Muscle of back (tissue), 11 donors: ENCODE data around the gene TMPRSS15. TPM values are rescaled to one million over a fixed set of nuclear protein-coding genes. Genes with fewer than 3 reads are reported as not detected.

Experiments
- DNase-seq, 3 donors: peaks; one replicate each; pipeline versions ENCODE4 v3.0.0 to v3.0.0-alpha.2; 2013
- polyA plus RNA-seq, 10 donors: library from polyadenylated mRNA; unstranded; fragments of 120-200 nt; gene quantifications; one replicate each; pipeline ENCODE4 v1.2.1, GENCODE V29; 2013; ENCODE audit not compliant: insufficient read length in 10 of 10

The TMPRSS15 gene
- polyA plus RNA-seq, 10 donors: 0.54 to 1.6 (median 0.69) TPM

GRCh38 chr21:18350216-18350615 is 53.4 kb downstream of the TMPRSS15 start:
- peak in 1 of 3 donors; percentile 30 for DNase-seq

- DNase-seq: no peak
These were observed 54.1 kb downstream of the TMPRSS15 start for GRCh38 chr21:18349468-18349867.

- peak in 1 of 3 donors; percentile 27 for DNase-seq
These were observed 63.1 kb downstream of the TMPRSS15 start for GRCh38 chr21:18340387-18340942.

- no peak for DNase-seq
These were observed 67.8 kb downstream of the TMPRSS15 start for GRCh38 chr21:18335651-18336236.

- peak in 1 of 3 donors; percentile 8 for DNase-seq
These were observed 69.5 kb downstream of the TMPRSS15 start for GRCh38 chr21:18334066-18334465.

GRCh38 chr21:18318156-18318555 is 85.4 kb downstream of the TMPRSS15 start:
- no peak for DNase-seq

- no peak for DNase-seq
These were observed 105.4 kb downstream of the TMPRSS15 start for GRCh38 chr21:18298228-18298627.

- DNase-seq: no peak
These were observed 109.5 kb downstream of the TMPRSS15 start for GRCh38 chr21:18294100-18294499.

GRCh38 chr21:18289876-18290275 is 113.7 kb downstream of the TMPRSS15 start:
- no peak for DNase-seq

- DNase-seq: no peak
These were observed 118.2 kb downstream of the TMPRSS15 start for GRCh38 chr21:18285379-18285778.

- no peak for DNase-seq
These were observed 127.8 kb downstream of the TMPRSS15 start for GRCh38 chr21:18275781-18276180.

GRCh38 chr21:18274370-18274769 is 129.2 kb downstream of the TMPRSS15 start:
- no peak for DNase-seq

GRCh38 chr21:18273400-18273799 is 130.2 kb downstream of the TMPRSS15 start:
- no peak for DNase-seq

GRCh38 chr21:18269856-18270255 is 133.7 kb downstream of the TMPRSS15 start:
- DNase-seq: peak in 2 of 3 donors; percentile 19 to 40

- DNase-seq: peak in 1 of 3 donors; percentile 28
These were observed 134.7 kb downstream of the TMPRSS15 start for GRCh38 chr21:18268906-18269305.

- DNase-seq: peak in 1 of 3 donors; percentile 17
These were observed 136.1 kb downstream of the TMPRSS15 start for GRCh38 chr21:18267496-18267895.

GRCh38 chr21:18265944-18266343 is 137.6 kb downstream of the TMPRSS15 start:
- DNase-seq: peak in 1 of 3 donors; percentile 37

GRCh38 chr21:18253799-18254198 is 149.8 kb downstream of the TMPRSS15 start:
- DNase-seq: peak in 1 of 3 donors; percentile 39

GRCh38 chr21:18253221-18253620 is 150.4 kb downstream of the TMPRSS15 start:
- DNase-seq: peak; percentile 62 to 77 (median 72)

- peak in 2 of 3 donors; percentile 57 to 75 for DNase-seq
These were observed 150.9 kb downstream of the TMPRSS15 start for GRCh38 chr21:18252680-18253079.

GRCh38 chr21:18252256-18252655 is 151.3 kb downstream of the TMPRSS15 start:
- DNase-seq: peak; percentile 59 to 83 (median 71)

- DNase-seq: peak in 1 of 3 donors; percentile 44
These were observed 152.5 kb downstream of the TMPRSS15 start for GRCh38 chr21:18251065-18251464.

GRCh38 chr21:18249672-18250071 is 153.9 kb downstream of the TMPRSS15 start:
- DNase-seq: peak in 1 of 3 donors; percentile 58

- no peak for DNase-seq
These were observed 155.4 kb downstream of the TMPRSS15 start for GRCh38 chr21:18248171-18248570.
